Measurements from ENCODE around the gene ANO6. TPM values are rescaled to one million over a fixed set of nuclear protein-coding genes. Genes with fewer than 3 reads are reported as not detected.
"Not testable (repeated sequence)": the region's sequence is repeated elsewhere in the genome, so short reads cannot be mapped to it uniquely, and the experiment has no call there.

ANO6 gene
- total RNA-seq, 1 donor from 2014 or later, result 48.6 TPM

DNA sequence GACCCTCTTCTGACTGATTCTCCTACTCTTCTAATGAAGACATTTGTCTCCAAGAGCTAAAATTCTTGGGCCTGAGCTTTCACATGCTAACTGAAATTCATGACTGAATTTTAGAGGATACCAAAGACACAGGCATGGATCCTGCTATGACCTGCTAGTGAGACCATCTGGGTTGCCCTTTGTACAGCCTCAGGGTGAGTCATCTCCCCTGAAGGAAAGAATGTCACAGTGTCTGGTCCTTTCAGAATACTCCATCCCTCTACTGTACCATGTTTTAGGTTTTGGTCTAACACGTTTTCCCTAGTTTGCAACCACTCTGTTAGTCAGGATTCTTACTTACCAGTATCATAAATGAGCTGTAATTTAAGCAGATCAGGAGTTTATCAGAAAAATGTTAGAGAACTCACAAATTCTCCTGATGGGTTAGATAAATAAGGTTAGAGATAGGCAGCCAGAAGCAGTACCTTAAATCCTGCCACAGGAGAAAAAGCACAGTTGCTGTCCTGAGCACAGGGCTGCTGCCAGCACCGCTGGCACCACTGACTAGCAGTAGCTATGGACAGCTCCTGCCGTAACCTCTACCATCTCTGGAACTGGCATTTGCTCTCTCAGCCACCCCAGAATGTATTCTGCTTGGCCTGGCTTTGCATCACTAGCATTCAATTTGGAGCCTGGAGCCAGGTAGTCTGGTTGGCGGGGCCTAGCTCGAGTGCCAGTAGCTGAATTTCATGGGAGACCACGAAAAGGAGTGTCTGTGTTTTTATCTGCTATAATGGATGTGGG is 127.6 kb downstream of the ANO6 start:
- peak in 1 of 2 donors; percentile 40 for DNase-seq (ENCODE audit: low read depth in 2 of 2)

DNA sequence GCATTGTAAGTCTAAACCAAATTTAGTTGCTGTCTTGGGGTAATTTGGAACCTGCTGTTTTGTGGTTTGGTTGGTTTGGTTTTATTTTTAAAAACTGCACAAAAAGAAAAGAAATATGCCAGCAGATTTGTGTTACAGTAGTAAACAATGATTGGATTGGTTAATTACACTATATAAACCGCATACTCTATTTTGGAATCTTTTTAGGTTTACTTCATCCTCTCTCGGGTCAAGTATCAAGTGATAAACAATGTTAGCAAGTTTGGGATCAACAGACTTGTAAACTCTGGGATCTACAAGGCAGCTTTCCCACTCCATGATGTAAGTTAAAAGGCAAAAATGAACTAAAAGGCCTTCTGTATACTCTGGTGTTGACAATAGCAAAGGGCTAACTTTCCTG is 132.4 kb downstream of the ANO6 start:
- DNase-seq (ENCODE audit: low read depth in 2 of 2), result no peak

DNA sequence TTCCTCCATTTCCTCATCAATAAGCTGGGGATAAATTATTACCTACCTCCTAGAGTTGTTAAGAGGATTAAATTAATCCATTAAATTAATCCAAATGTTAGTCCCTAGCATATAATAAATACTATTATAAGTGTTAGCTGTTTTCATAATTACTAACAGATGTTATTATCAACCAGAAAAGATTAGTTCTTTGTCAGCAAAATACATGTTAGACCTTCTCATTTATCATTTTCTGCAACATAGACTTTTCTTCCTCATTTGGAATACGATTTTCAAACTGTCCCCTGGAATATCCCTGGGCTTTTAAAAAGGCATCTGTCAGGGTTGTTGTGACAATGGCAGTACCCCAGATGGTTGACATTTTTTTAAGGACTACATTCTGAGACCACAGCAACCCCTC is 133.1 kb downstream of the ANO6 start:
- no peak for DNase-seq (ENCODE audit: low read depth in 2 of 2)

DNA sequence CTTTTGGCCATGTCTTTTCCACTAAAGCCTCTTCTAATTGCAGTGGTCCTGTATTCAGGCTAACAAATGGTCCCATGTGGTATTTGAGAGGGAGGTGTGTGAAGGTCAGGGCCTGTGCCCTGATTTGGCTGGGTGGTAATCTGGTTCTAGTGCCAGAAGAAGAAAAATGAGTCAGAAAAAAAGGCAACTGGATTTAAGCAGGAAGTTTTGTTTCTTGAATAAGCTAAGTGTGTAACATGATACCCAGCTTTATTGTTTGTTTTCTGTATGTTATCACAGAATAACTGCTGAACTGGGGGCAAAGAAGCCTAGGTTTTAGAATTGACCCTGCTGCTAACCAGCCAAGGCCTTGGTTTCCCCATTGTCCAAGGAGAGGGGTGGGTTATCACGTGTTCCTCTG is 134.0 kb downstream of the ANO6 start:
- DNase-seq (ENCODE audit: low read depth in 2 of 2), result peak in 1 of 2 donors; percentile 47

DNA sequence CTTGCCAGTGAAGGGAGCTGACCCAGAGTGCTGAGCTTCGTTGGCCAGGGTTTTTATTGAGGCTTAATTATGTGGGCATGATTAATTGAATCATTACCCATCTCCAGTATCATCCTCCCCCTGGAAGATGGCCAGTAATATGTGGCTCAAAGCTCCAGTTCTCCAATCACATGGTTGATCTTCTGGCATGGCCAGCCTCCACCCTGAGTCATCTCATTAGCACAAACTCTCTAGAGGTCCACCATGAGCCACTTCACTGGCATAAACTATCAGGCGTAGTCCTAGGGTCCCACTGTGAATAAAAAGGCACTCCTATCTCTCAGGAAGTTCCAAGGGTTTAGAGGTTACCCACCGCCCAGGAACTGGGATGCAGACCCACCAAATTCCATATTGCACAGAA is 135.0 kb downstream of the ANO6 start:
- DNase-seq (ENCODE audit: low read depth in 2 of 2), result no peak

DNA sequence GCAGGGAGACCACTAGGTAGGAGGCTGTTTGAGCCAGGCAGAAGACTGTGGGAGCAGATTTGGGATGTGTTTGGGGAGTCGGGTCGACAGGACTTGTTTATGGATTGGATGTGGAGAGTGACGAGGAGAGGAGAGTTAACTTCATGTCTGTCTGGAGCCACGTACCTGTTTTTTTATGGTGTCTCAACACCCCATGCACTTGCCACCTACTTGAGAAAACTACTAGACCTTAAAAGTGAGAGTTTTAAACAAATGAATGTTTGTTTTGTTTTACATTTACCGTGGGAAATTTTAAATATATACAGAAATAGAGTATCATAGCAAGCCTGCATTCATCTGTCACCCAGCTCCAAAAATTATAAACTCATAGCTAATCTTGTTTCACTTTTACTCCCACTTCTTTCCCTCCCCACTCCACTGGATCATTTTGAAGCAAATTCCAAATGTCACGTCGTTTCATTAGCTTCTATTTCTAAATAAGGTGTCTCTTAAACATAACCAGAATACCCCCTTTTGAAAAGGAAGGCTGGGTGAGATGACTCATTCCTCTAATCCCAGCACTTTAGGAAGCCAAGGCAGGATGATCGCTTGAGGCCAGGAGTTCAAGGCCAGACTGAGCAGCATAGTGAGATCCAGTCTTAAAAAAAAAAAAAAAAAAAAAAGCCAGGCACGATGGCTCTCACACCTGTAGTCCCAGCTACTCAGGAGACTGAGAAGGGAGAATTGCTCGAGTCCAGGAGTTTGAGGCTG is 136.2 kb downstream of the ANO6 start:
- DNase-seq (ENCODE audit: low read depth in 2 of 2), result no peak

DNA sequence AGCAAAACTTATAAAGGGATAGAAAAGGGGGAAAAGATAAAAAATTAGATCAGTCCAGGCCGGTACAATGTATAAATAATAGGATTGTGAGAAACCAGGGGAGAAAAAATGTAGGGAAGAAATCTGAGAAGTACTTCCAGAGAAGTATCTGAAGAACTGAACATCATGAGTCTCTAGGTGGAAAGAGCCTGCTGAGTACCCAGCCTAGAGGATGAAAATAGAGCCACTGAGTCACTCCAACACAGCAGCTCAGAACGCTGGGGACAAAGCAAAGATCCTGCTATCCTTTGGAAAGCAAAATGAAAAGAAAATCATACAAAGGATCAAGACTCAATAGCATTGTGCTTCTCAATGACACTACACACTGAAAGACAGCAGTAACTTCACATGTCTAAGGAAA is 138.0 kb downstream of the ANO6 start:
- no peak for DNase-seq (ENCODE audit: low read depth in 2 of 2)

DNA sequence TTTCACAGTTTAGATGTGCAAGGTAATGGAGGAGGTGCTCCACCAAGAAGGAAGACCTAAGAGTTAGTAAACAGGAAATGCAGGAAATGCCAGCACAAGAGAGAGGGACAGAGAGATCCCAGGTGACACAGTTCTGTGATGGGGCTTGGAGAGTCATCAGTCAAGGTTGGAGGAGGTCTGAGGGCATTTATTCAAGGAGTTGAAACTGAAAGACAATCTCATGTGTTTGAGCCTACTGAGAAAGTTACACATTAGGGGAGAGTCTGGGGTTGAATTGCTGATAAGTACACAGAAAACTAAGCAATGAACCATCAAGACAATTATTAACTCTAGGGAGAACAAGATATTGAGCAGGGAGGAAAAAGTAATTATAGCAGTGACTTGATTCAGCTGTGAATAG is 138.5 kb downstream of the ANO6 start:
- no peak for DNase-seq (ENCODE audit: low read depth in 2 of 2)

DNA sequence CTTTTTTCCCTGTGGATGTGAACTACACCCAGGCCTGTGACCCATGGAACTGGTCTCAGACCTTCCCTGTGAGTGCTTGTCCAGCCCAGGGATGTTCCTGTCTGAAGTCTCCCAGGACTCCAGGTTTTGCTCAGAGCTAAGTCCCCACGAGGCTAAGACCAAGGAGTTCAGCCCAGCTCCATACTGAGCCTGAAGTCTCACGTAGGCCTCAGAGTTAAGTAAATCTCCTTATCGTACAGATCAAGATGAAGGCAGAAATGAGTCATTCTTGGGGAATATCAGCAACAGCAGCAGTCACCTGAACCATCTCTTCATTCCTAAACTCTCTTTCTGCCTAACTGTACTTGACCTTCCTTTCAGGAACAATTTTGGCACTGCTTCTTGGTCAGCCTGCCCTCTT is 139.8 kb downstream of the ANO6 start:
- peak in 1 of 2 donors; percentile 32 for DNase-seq (ENCODE audit: low read depth in 2 of 2)

DNA sequence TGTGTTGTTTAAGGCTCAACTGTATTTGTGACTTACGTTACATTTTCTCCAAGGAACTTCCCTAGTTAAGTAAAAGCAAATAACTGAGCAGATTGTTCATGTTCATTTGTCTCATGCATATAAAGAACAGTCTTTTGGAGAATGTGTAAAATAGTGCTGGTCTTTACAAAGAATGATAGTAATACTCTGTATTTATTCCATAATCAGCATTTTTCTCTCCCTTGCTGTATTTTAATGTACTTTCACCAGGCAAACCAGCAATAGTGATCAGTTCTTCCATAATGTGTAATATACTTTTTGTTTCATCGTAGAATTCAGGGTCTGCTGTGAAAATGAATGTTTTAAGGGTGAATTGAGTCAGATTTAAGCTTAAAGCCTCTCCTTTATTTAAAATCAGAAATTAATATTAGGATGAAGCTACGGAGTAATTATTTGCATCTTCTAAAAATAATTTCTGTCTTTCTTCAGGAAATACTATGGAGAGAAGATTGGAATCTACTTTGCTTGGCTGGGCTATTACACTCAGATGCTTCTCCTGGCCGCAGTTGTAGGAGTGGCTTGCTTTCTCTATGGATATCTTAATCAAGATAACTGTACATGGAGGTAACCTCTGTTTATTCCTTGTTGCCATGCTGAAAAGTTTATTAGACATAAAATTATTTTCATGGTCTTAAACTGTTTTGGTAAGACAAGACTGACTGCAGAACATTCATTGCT is 141.1 kb downstream of the ANO6 start:
- no peak for DNase-seq (ENCODE audit: low read depth in 2 of 2)

DNA sequence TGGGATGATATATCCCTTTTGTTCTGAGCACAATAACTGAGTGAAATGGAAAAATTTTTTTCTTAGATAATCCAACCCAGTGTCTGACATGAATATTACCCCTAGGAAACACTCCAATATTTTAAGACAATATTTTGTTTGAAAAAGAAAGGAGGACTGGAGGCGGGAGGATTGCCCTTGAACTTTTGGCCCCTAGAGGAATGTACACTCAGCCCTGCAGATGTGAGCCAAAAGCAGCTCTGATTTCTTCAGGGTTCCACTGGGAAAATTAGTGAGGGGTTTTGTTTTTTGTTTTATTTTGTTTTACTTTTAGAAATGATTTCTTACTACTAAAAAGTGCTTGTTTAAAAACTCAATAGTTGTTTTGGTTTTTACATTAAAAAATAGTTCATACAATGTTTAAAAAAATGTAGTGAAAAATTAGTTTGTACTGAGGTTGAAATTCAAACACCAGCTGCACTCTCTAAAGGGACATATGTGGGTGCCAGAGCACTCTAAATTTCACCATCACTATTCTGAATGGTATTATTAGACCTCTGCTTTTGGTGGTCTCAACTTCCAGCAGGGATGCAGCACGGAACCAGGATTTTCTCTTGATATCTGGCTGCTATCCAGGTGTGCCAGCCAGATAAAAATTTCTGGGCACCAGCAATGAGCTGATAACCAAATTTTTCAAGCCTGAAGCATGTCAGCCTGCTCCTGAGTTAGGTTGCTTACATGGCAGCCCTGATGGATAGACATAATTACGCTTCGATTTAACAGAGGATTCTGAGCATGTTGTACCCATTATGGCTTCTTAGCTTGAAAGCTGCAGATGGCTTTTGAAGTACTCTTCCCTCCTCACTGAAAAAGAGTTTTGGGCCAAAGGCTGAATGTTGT is 141.9 kb downstream of the ANO6 start:
- no peak for DNase-seq (ENCODE audit: low read depth in 2 of 2)

DNA sequence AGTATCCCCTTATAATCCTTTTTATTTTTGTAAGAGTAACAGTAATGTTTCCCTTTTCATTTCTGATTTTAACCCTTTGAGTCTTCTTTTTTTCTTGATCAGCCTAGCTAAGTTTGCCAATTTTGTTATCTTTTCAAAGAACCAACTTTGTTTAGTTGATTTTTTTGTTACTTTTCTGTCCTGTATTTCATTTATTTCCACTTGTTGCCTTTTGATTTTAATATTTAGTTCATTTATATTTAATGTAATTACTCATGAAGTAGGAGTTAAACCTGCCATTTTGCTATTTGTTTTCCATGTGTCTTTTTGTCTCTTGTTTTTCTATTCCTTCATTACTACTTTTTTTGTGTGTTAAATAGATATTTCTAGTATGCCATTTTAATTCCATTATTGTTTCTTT is 146.4 kb downstream of the ANO6 start:
- DNase-seq (ENCODE audit: low read depth in 2 of 2), result no peak

DNA sequence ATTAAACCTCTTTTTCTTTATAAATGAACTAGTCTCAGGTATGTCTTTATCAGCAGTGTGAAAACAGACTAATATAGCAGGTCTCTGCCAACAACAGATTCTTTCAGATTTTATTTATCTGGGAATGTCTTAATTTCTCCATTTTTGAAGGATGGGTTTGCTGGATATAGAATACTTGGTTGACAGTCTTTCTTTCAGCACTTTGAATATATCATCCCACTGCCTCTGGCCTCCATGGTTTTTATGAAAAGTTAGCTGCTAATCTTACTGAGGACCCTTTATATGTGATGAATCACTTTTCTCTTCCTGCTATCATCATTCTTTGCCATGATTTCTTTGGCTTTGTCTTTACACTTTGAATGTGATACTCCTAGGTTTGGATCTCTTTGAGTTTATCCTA is 148.0 kb downstream of the ANO6 start:
- DNase-seq (ENCODE audit: low read depth in 2 of 2), result peak in 1 of 2 donors; percentile 5

DNA sequence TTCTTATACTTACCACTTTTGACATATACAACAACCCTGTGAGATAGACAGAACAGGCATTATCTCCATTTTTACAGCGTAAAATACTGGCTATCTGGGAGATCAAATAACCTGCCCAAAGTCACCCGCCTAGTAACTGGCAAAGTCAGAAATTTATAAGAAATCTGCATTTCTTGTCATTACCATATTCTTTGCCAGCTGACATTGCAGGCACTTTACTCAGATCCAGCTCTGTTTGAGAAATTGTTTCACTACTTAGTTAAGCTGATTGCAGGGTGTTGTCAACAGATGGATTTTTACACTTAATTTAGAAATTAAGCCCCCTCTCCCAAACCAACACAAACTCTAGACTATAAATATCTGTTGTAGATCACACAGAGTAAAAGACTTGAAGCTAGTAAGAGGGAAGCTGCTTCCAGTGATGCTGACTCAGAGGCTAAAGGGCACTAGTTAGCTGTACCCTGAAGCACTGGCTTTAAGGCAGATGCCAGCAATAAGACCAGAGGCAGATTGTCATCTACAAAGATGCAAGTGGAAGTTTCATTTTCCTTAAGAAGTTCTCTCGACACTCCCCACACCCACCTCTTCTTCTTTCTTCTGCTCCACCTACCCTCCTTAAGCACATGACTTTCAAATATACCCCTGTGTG is 153.1 kb downstream of the ANO6 start:
- DNase-seq (ENCODE audit: low read depth in 2 of 2), result peak in 1 of 2 donors; percentile 83

DNA sequence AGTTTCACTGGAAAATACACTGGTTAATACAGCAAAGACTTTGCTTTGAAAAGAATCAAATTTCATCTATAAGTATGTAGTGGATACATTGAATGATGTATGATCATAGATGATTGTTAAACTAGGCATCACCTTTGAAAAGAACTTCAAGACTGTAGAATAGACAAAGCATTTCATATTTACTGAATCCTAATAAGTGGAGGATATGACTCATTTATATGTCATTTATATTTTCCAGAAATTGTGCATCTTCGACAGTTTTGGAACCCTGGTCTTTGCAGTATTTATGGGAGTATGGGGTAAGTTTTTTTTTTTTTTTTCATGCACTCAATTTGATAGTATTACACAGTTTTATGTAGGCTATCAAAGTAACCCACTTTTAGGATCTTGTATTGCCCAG is 161.9 kb downstream of the ANO6 start:
- peak in 1 of 2 donors; percentile 17 for DNase-seq (ENCODE audit: low read depth in 2 of 2)

DNA sequence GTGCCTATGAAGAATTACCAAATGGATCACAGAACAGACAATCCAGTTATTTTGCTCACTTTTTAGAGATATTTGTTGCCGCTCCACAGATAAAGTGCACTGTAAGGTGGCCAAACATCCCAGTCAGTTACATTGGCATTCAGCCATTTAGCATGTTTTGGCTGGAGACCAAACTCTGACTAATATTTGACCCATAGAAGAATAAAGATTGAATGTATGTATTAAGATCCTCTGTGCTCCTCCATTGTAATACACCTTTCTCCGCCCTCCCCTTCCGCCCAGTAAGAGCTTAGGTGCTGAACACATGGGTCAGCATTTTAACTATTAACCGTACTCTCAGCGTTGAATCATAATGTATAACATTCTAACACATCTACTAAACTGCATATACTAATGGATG is 163.4 kb downstream of the ANO6 start:
- DNase-seq (ENCODE audit: low read depth in 2 of 2), result peak; percentile 65 to 79

DNA sequence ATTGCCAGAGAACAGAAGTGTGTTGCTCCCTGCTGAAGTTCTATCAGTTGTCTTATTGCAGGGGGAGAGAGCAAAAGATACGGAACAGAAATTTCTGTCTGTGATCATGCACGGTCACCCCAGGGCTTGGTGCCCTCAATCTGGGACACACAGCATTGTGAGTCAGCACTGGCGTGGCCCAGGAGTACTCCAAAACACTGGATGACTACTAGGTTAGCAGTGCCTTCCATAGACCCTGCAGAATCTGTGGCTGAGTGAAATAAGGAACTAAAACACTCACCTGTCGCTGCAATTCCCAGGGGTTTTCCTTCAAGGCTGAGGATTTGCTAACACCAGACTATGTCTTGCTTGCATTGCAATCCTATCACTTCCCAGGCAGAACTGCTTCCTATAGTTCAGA is 165.5 kb downstream of the ANO6 start:
- no peak for DNase-seq (ENCODE audit: low read depth in 2 of 2)

DNA sequence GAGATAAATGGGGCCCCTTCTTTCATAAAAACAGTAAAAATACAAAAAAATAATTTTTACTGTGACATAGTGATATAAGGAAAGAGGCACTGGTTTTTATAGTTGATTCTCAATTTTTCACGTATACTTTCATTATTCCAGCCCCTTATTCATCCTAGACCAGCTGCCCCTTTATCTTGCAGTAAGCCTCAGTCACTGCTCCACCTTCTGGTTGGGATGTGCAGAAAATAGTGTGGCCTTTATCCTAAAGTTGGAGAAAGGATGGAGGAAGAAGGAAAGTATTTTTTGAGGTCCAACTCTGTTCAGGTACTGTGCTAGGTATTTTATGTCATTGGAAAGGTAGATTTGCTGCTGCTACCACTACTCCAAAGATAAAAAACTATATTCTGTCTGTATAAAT is 172.7 kb downstream of the ANO6 start:
- peak; percentile 66 to 71 for DNase-seq (ENCODE audit: low read depth in 2 of 2)

DNA sequence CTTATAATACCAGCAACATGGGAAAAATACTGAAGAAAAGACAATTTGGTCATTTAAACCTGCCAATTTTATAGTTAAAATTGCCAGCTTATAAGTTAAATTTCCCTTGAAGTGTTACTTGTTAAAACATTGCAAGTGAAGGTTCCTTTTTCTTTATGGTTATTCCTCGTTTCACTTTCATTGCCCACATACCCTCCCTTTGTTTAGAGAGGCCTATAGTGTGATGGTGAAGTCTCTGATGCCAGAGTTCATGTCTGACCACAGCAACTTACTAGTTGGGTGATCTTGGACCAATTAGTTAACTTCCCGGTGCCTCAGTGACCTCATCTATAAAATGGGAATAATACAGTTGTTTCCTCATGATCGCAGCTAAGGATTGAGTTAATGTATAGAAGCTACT is 173.5 kb downstream of the ANO6 start:
- no peak for DNase-seq (ENCODE audit: low read depth in 2 of 2)

DNA sequence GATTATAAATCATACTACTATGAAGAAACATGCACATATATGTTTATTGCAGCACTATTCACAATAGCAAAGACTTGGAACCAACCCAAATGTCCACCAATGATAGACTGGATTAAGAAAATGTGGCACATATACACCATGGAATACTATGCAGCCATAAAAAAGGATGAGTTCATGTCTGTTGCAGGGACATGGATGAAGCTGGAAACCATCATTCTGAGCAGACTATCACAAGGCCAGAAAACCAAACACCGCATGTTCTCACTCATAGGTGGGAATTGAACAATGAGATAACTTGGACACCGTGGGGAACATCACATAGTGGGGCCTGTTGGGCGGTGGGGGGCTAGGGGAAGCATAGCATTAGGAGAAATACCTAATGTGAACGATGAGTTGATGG is 181.6 kb downstream of the ANO6 start:
- not testable (repeated sequence) for DNase-seq (ENCODE audit: low read depth in 2 of 2)

DNA sequence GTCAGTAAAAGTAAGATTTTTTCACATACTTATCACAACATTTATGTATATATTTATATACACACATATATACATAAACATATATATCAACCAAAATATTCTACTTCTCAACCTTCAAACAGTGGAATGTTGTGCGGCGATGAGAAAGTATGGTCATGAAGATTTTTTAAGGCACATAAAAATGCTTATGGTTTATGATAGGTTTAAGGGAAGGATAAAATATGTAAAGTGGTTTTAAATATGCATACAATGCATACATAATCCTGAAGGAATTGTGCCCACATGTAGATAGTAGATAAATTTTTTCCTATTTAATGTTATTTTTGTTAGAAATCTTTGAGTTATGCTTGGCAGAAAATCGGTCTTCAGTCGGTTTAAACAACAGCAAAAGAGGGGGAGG is 182.7 kb downstream of the ANO6 start:
- no peak for DNase-seq (ENCODE audit: low read depth in 2 of 2)

Measured in lung microvascular endothelial cell (primary cell).